Common myeloid progenitor, CD34-positive (primary cell): ENCODE measurements around the gene ZFAND3.

Experiments
- CTCF ChIA-PET: fragments of 350-600 bp; sonication (Branson Sonifier 250); formaldehyde crosslinking; loops from one replicate; lab custom pipeline; 2021; ENCODE audit warnings: antibody characterized with exemption; lab: Charles Lee
- POLR2A ChIA-PET: fragments of 350-600 bp; sonication (Branson Sonifier 250); formaldehyde crosslinking; loops from one replicate; lab custom pipeline; 2021; ENCODE audit warnings: antibody characterized with exemption; lab: Charles Lee
- DNase-seq, 3 donors: peaks; one replicate each; pipeline versions ENCODE4 v3.0.0 to v3.0.0-alpha.2; 2013
- H3K27ac ChIP-seq, 2 experiments: 1 replicate in 1 of 2; 2 replicates in 1 of 2; pipeline ENCODE4 v1.7.0; 2013; ENCODE audit warnings: inconsistent platforms in 2 of 2, low read length in 2 of 2, mild to moderate bottlenecking in 2 of 2, low read depth in 1 of 2, moderate library complexity in 1 of 2; ENCODE audit not compliant: severe bottlenecking in 2 of 2, insufficient read depth in 1 of 2, poor library complexity in 1 of 2
- H3K27me3 ChIP-seq, 5 experiments: replicated peaks in 2 of 5; 1 replicate in 3 of 5; 2 replicates in 2 of 5; pipeline versions ENCODE4 v1.6.1 to v1.7.0; 2013; ENCODE audit warnings: low read length in 4 of 5, mild to moderate bottlenecking in 2 of 5, moderate library complexity in 2 of 5, inconsistent platforms in 1 of 5; ENCODE audit not compliant: insufficient read depth in 5 of 5, control insufficient read depth in 4 of 5
- H3K36me3 ChIP-seq, 4 experiments: 1 replicate in 2 of 4; 2 replicates in 2 of 4; pipeline versions ENCODE4 v1.6.1 to v1.7.0; 2013; ENCODE audit warnings: low read length in 3 of 4, control low read depth in 1 of 4, mild to moderate bottlenecking in 1 of 4; ENCODE audit not compliant: control insufficient read depth in 4 of 4, insufficient read depth in 4 of 4
- H3K4me1 ChIP-seq, 4 experiments: 1 replicate in 3 of 4; 2 replicates in 1 of 4; pipeline versions ENCODE4 v1.6.1 to v1.7.1; 2013; ENCODE audit warnings: low read length in 3 of 4, mild to moderate bottlenecking in 3 of 4, control low read depth in 1 of 4, inconsistent platforms in 1 of 4, moderate library complexity in 1 of 4; ENCODE audit not compliant: control insufficient read depth in 4 of 4, insufficient read depth in 4 of 4; ENCODE audit errors: control extremely low read depth in 1 of 4
- H3K4me3 ChIP-seq, 7 experiments: 1 replicate in 4 of 7; 2 replicates in 3 of 7; pipeline versions ENCODE4 v1.5.1 to v1.7.0; 2013; ENCODE audit warnings: mild to moderate bottlenecking in 7 of 7, low read length in 6 of 7, moderate library complexity in 6 of 7, inconsistent platforms in 2 of 7, low read depth in 2 of 7, control low read depth in 1 of 7; ENCODE audit not compliant: insufficient read depth in 4 of 7, control insufficient read depth in 1 of 7; ENCODE audit errors: extremely low read depth in 1 of 7
- H3K9me3 ChIP-seq, 5 experiments: 1 replicate in 4 of 5; 2 replicates in 1 of 5; pipeline versions ENCODE4 v1.6.1 to v1.7.1; 2013; ENCODE audit warnings: low read length in 4 of 5, mild to moderate bottlenecking in 2 of 5, inconsistent platforms in 1 of 5, low read depth in 1 of 5, moderate library complexity in 1 of 5; ENCODE audit not compliant: control insufficient read depth in 4 of 5, insufficient read depth in 2 of 5; ENCODE audit errors: control extremely low read depth in 1 of 5
- WGBS: methylation state at CpG from one replicate; pipeline ENCODE4 v1.1.5; 2013; ENCODE audit not compliant: insufficient coverage; 5-methylcytosine and 5-hydroxymethylcytosine counted together

The ZFAND3 gene

DNA sequence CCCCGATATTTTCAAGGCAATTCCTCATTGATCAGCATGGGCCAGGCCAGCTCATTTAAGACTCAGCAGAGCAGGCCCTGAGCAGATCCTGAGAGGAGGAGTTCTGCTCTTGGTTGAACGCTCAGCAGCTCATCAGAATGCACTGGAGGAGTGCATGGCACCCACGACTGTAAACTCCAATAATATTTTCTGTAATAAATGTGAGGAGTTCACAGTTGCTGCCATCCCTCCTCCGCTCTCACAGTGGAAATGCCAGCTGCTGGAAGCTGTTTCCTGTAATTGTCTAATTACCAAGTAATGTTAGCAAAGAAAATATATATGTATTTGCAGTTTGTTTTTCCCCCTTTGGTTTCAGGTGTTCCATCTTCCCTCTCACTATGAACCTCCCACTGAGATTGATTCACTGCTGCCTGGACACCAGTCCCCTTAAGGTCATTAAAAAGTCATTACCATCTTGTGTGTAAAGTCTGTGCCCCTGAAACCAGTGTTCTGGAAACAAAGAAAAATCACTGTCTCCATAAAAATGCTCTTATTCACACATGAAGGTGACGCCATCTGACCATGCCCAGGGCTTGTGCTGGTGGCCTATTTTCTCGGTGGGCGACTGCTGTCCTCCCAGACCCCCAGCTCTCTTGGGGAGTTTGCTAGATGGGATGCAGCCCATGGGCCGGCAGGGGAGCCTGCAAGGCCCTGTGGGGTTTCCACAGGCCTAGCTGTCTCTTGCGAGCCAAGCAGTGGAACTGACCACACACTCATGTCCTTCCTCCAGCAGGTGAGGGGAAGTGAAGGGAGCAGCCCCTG, 374.2 kb downstream of the ZFAND3 start:
- WGBS = 96% methylated on average over 7 of the region's 9 CpGs
- ChIA-PET POLR2A (no interaction called here), CTCF (no interaction called here)
- DNase-seq = no peak
- H3K27ac ChIP-seq = no peak overlapping the region
- no peaks in the 10 kb centered on the region for H3K9me3 ChIP-seq
- H3K4me3 ChIP-seq = no peak overlapping the region
- H3K36me3 ChIP-seq = no peaks in the 10 kb centered on the region
- H3K27me3 ChIP-seq = no peaks in the 10 kb centered on the region
- H3K4me1 ChIP-seq = no peaks in the 10 kb centered on the region

DNA sequence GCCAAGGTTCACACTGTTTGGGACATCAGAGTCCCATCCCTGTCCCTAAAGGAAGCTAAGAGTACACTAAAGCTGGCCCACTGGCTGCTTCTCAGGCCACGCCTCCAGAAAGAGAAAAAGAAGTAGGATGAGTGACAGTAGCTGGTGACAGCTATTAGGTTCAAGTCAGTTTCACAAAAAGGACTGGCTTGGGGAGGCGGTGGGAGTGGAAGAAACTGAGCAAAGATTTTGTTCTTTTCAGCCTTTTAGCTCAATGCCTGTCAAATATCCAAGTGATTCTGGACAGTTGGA, 374.7 kb downstream of the ZFAND3 start:
- DNase-seq = no peak
- ChIA-PET CTCF (no interaction called here), POLR2A (no interaction called here)
- Histone ChIP-seq H3K36me3 (no peaks in the 10 kb centered on the region), H3K9me3 (no peaks in the 10 kb centered on the region), H3K4me1 (no peaks in the 10 kb centered on the region), H3K27ac (no peak overlapping the region), H3K27me3 (no peaks in the 10 kb centered on the region), H3K4me3 (no peak overlapping the region)
- 96% methylated on average over 2 of the region's 2 CpGs for WGBS

DNA sequence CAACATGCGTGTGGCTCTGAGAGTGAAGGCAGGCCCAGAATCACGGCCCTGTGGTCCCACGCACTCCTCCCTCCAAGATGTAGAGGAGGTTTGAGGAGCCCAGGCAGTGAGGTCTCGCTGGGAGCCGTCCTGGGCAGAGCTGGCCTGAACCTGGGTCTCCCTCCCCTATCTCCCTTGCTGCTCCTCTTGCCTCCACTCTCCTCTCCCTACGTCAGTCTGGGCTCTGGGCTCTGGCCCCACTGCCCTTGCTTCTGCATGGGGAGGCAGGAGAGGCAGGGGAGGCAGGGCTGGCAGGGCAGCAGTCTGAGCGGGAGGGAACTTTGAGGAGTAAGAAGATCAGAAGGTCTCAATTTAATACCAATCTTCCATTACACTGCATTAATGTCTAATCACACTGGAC, 375.1 kb downstream of the ZFAND3 start:
- WGBS = 100% methylated on average over 6 of the region's 7 CpGs
- Histone ChIP-seq H3K27ac (no peak overlapping the region), H3K4me1 (no peaks in the 10 kb centered on the region), H3K9me3 (no peaks in the 10 kb centered on the region), H3K27me3 (no peaks in the 10 kb centered on the region), H3K4me3 (no peak overlapping the region), H3K36me3 (no peaks in the 10 kb centered on the region)
- CTCF ChIA-PET = no interaction called here
- no peak for DNase-seq
- POLR2A ChIA-PET = no interaction called here

- Histone ChIP-seq H3K27me3 (no peaks in the 10 kb centered on the region), H3K36me3 (no peaks in the 10 kb centered on the region), H3K27ac (no peak overlapping the region), H3K4me3 (no peak overlapping the region), H3K9me3 (no peaks in the 10 kb centered on the region), H3K4me1 (no peaks in the 10 kb centered on the region)
- POLR2A ChIA-PET = no interaction called here
- DNase-seq = peak in 1 of 3 donors; percentile 1
- CTCF ChIA-PET = no interaction called here
- no CpG with 5 or more reads among the region's 5 CpGs for WGBS
Observed at GRCh38 chr6:38195113-38195635, 375.6 kb downstream of the ZFAND3 start.

- WGBS = 94% methylated on average over 3 of the region's 8 CpGs
- no peak for DNase-seq
- CTCF ChIA-PET = no interaction called here
- no peaks in the 10 kb centered on the region for H3K4me1 ChIP-seq
- POLR2A ChIA-PET = no interaction called here
- no peak overlapping the region for H3K27ac ChIP-seq
- H3K4me3 ChIP-seq = no peak overlapping the region
- no peaks in the 10 kb centered on the region for H3K36me3 ChIP-seq
- H3K27me3 ChIP-seq = no peaks in the 10 kb centered on the region
- peaks cover 0 to 3% (median 0%) of the 10 kb centered on the region in 5 experiments for H3K9me3 ChIP-seq
Observed at GRCh38 chr6:38198219-38198618, 378.7 kb downstream of the ZFAND3 start.
